Measurements from ENCODE around the gene FGF5. TPM values are rescaled to one million over a fixed set of nuclear protein-coding genes. Genes with fewer than 3 reads are reported as not detected.

FGF5 gene
- total RNA-seq, 1 experiment from 2014 or later = 2.6 TPM

- Histone ChIP-seq H3K4me1 (ENCODE audit: insufficient read depth, low read length) (peaks cover 16% of the 10 kb centered on the region), H3K9me2 (replicated peaks; ENCODE audit: low read length) (no peaks in the 10 kb centered on the region), H3K27me3 (ENCODE audit: low read length) (no peaks in the 10 kb centered on the region), H3K4me3 (ENCODE audit: low read length) (no peak overlapping the region), H3K36me3 (ENCODE audit: low read depth, low read length) (no peaks in the 10 kb centered on the region), H2AFZ (ENCODE audit: low read length) (no peak overlapping the region), H4K20me1 (ENCODE audit: low read length) (no peaks in the 10 kb centered on the region), H3K79me2 (ENCODE audit: low read length) (no peaks in the 10 kb centered on the region), H3K27ac (ENCODE audit: low read length) (no peak overlapping the region), H3K9me3 (ENCODE audit: low read length) (no peaks in the 10 kb centered on the region), H3F3A (ENCODE audit: low read length, unreplicated experiment) (no peaks in the 10 kb centered on the region), H3K4me2 (ENCODE audit: low read length) (no peak overlapping the region), H3K9ac (ENCODE audit: low read length) (no peak overlapping the region)
- ATAC-seq (no peak), DNase-seq (no peak)
- BruUV-seq (replicated peaks) = no TSS peak
- TF ChIP-seq EZH2phosphoT487 (IDR thresholded peaks at IDR 0.05; ENCODE audit: borderline replicate concordance, low read length) (no peak), EZH2 (IDR thresholded peaks at IDR 0.05; ENCODE audit: low read length, unreplicated experiment) (no peak), CTCF (conservative IDR thresholded peaks at IDR 0.05; ENCODE audit: low read depth, low read length) (no peak)
- ChIA-PET CTCF (no interaction called here), POLR2A (ENCODE audit: unreplicated experiment) (no interaction called here)
- intact Hi-C loops (cut with micrococcal nuclease) = no loop called here
Observed at GRCh38 chr4:80257851-80258250, 8.6 kb upstream of the FGF5 start.

- no peak for ATAC-seq
- no TSS peak for BruUV-seq (replicated peaks)
- intact Hi-C loops (cut with micrococcal nuclease) = no loop called here
- H3K4me1 ChIP-seq (ENCODE audit: insufficient read depth, low read length) = peaks cover 16% of the 10 kb centered on the region
- H3F3A ChIP-seq (ENCODE audit: low read length, unreplicated experiment) = no peaks in the 10 kb centered on the region
- no peak overlapping the region for H3K27ac ChIP-seq (ENCODE audit: low read length)
- no peak overlapping the region for H2AFZ ChIP-seq (ENCODE audit: low read length)
- H3K9me3 ChIP-seq (ENCODE audit: low read length) = no peaks in the 10 kb centered on the region
- no peak for TF ChIP-seq EZH2phosphoT487 (IDR thresholded peaks at IDR 0.05; ENCODE audit: borderline replicate concordance, low read length)
- TF ChIP-seq CTCF (conservative IDR thresholded peaks at IDR 0.05; ENCODE audit: low read depth, low read length) = no peak
- no peak for TF ChIP-seq EZH2 (IDR thresholded peaks at IDR 0.05; ENCODE audit: low read length, unreplicated experiment)
- H4K20me1 ChIP-seq (ENCODE audit: low read length) = no peaks in the 10 kb centered on the region
- H3K36me3 ChIP-seq (ENCODE audit: low read depth, low read length) = no peaks in the 10 kb centered on the region
- no peak overlapping the region for H3K9ac ChIP-seq (ENCODE audit: low read length)
- no peak overlapping the region for H3K4me2 ChIP-seq (ENCODE audit: low read length)
- H3K4me3 ChIP-seq (ENCODE audit: low read length) = no peak overlapping the region
- H3K27me3 ChIP-seq (ENCODE audit: low read length) = no peaks in the 10 kb centered on the region
- no peaks in the 10 kb centered on the region for H3K9me2 ChIP-seq (replicated peaks; ENCODE audit: low read length)
- no peaks in the 10 kb centered on the region for H3K79me2 ChIP-seq (ENCODE audit: low read length)
- POLR2A ChIA-PET (ENCODE audit: unreplicated experiment) = no interaction called here
- CTCF ChIA-PET = interaction anchor here (0.6 kb wide), 1 partner anchor 98 kb away, joined by 5 read pairs; no protein-coding TSS in a partner anchor
- DNase-seq = no peak
Observed at GRCh38 chr4:80259012-80259411, 7.5 kb upstream of the FGF5 start.

DNA sequence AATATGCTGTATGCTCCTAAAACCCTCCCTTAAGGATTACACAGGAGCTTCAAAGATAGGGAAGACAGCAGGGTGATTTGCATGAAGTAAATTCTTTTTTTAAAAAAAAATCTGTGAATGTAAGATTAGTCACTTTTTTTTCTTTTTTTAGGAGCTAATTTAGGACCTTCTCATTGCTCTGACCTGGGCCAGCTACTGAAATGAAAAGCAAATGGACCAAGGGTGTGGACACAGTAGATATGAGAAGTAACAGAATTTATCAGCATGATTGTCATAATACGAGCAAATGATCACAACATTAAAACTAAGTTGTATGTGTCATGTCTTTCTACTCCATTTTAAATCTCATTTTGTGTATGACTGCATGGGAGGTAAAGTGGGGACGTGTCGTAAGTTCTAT, 6.6 kb upstream of the FGF5 start:
- no peak for DNase-seq
- Histone ChIP-seq H3F3A (ENCODE audit: low read length, unreplicated experiment) (no peaks in the 10 kb centered on the region), H3K4me3 (ENCODE audit: low read length) (no peak overlapping the region), H3K9ac (ENCODE audit: low read length) (no peak overlapping the region), H3K27ac (ENCODE audit: low read length) (no peak overlapping the region), H3K36me3 (ENCODE audit: low read depth, low read length) (no peaks in the 10 kb centered on the region), H3K4me2 (ENCODE audit: low read length) (no peak overlapping the region), H4K20me1 (ENCODE audit: low read length) (no peaks in the 10 kb centered on the region), H3K4me1 (ENCODE audit: insufficient read depth, low read length) (peaks cover 14% of the 10 kb centered on the region), H3K27me3 (ENCODE audit: low read length) (no peaks in the 10 kb centered on the region), H3K79me2 (ENCODE audit: low read length) (0 out of 2 replicates have a peak, but pooled peaks cover under 1% of the 10 kb centered on the region), H2AFZ (ENCODE audit: low read length) (no peak overlapping the region), H3K9me3 (ENCODE audit: low read length) (no peaks in the 10 kb centered on the region), H3K9me2 (replicated peaks; ENCODE audit: low read length) (no peaks in the 10 kb centered on the region)
- ChIA-PET POLR2A (ENCODE audit: unreplicated experiment) (no interaction called here), CTCF (no interaction called here)
- intact Hi-C loops (cut with micrococcal nuclease) = no loop called here
- TF ChIP-seq EZH2phosphoT487 (IDR thresholded peaks at IDR 0.05; ENCODE audit: borderline replicate concordance, low read length) (no peak), EZH2 (IDR thresholded peaks at IDR 0.05; ENCODE audit: low read length, unreplicated experiment) (no peak), CTCF (conservative IDR thresholded peaks at IDR 0.05; ENCODE audit: low read depth, low read length) (no peak)
- no peak for ATAC-seq
- no TSS peak for BruUV-seq (replicated peaks)
